Lower leg skin (tissue), 4 donors: ENCODE measurements around the gene BRD3. TPM values are rescaled to one million over a fixed set of nuclear protein-coding genes. Genes with fewer than 3 reads are reported as not detected.
A peak's percentile ranks its signal among the peaks of the same experiment; 100 is the strongest.
"Not testable (repeated sequence)": the region's sequence is repeated elsewhere in the genome, so short reads cannot be mapped to it uniquely, and the experiment has no call there.

ENCODE experiments used
- DNase-seq, 2 donors: peaks; one replicate each; pipeline ENCODE4 v3.0.0-alpha.2; 2019; ENCODE audit warnings: low spot score in 2 of 2
- H3K4me3 ChIP-seq: fragments of 200-600 bp; sonication (generic); 2 replicates; pipeline ENCODE4 v1.5.1; 2017; ENCODE audit warnings: mild to moderate bottlenecking, low read depth; ENCODE audit not compliant: poor library complexity, severe bottlenecking
- POLR2A ChIP-seq, 2 donors: fragments of 450-650 bp; IDR thresholded peaks; one replicate each; pipeline ENCODE4 v1.6.1; 2016 to 2017; ENCODE audit warnings: antibody characterized with exemption in 2 of 2, mild to moderate bottlenecking in 1 of 2, moderate library complexity in 1 of 2
- WGBS, 2 donors: methylation state at CpG; one replicate each; pipeline ENCODE4 v1.1.5; 2018; 5-methylcytosine and 5-hydroxymethylcytosine counted together
- intact Hi-C: fragments of 100-400 bp; cut with DNase I; formaldehyde crosslinking; loops from one replicate; pipeline ENCODE4 v1.15.0; 2023; ENCODE audit warnings: low total_unique reads
- total RNA-seq, 4 donors: library from RNA; depleted of rRNA; stranded (reverse); fragments of >200 nt; gene quantifications; one replicate each; pipeline ENCODE4 v1.1.0, GENCODE V29; 2016
- TF ChIP-seq, protein P1 (sequence below), 3 donors: fragments of 450-650 bp; IDR thresholded peaks; one replicate each; pipeline ENCODE4 v1.5.1; 2016; ENCODE audit warnings: antibody characterized with exemption in 3 of 3, mild to moderate bottlenecking in 3 of 3, moderate library complexity in 2 of 3

Gene BRD3
- total RNA-seq: 10 to 100 TPM; 18.5 to 59.9 (median 26.7) TPM

DNA sequence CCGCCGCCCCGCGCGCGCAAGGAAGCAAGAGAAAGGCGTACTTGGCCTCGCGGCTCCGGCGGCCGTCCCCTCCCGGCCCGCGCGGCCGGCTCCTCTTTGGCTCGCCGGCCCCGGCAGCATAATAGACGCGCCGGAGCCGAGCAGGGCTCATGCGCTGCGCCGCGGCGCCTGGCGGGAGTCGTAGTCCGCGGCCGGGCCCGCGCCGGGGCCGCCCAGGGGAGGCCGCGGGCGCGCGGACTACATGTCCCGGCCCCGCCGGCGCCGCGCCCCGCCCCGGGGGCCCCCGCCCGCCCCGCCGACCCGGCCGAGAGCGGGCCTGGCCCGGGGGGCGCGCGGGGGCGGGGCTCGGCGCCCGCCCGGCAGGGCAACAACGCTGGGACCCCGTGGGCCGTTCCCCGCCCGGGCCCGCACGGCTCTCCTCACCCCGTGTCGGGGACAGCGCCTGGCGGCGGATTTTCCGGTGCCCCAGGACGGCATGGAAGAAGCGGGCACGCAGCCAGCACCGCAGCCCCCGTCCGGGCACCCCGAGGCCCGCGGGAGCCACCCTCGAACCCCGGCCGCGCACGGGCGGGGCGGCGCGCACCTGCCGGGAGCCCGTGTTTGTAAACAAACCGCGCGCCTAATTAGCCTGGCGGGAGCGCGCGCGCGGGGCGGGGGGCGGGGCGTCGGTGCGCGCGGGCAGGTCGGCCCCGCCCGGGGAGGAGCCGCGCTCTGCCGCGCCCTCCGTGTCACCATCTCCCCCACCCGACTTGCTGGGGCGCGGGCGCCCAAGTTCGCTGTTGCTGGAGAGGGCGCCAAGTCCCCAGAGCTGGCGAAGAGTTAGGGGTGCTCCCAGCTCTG lies at the start of gene BRD3:
TSS of gene BRD3 (minus strand) at position 123 of the 840 bp plus-strand sequence. CDS start 14,549 bp downstream, outside the sequence.
- H3K4me3 ChIP-seq: peak within 1 kb of the TSS; percentile 65
- DNase-seq: peak; percentile 76 to 93
- intact Hi-C loops: no loop called here
- 2 to 3% methylated on average over 13 to 20 of the region's 131 CpGs for WGBS, 2 donors
- TF ChIP-seq, protein P1, sequence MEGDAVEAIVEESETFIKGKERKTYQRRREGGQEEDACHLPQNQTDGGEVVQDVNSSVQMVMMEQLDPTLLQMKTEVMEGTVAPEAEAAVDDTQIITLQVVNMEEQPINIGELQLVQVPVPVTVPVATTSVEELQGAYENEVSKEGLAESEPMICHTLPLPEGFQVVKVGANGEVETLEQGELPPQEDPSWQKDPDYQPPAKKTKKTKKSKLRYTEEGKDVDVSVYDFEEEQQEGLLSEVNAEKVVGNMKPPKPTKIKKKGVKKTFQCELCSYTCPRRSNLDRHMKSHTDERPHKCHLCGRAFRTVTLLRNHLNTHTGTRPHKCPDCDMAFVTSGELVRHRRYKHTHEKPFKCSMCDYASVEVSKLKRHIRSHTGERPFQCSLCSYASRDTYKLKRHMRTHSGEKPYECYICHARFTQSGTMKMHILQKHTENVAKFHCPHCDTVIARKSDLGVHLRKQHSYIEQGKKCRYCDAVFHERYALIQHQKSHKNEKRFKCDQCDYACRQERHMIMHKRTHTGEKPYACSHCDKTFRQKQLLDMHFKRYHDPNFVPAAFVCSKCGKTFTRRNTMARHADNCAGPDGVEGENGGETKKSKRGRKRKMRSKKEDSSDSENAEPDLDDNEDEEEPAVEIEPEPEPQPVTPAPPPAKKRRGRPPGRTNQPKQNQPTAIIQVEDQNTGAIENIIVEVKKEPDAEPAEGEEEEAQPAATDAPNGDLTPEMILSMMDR (IDR thresholded peaks at IDR 0.05): no peak
- TF ChIP-seq POLR2A (IDR thresholded peaks at IDR 0.05): peak in 1 of 2 donors; percentile 8

DNA sequence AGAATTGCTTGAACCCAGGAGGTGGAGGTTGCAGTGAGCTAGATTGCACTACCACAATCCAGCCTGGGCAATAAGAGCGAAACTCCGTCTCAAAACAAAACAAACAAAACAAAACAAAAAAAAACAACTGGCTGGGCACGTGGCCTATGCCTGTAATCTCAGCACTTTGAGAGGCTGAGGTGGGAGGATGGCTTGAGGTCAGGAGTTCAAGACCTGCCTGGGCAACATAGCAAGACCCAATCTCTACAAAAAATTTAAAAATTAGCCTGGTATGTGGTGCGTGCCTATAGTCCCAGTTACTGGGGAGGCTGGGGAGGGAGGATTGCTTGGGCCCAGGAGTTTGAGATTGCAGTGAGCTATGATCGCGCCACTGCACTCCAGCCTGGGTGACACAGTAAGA lies 44.7 kb upstream of the BRD3 start:
- intact Hi-C loops: no loop called here
- WGBS, 2 donors: 91 to 95% methylated on average over 6 of the region's 6 CpGs
- DNase-seq: no peak
- no peak overlapping the region for H3K4me3 ChIP-seq
- TF ChIP-seq POLR2A (IDR thresholded peaks at IDR 0.05): no peak
- TF ChIP-seq, protein P1 (IDR thresholded peaks at IDR 0.05): no peak

DNA sequence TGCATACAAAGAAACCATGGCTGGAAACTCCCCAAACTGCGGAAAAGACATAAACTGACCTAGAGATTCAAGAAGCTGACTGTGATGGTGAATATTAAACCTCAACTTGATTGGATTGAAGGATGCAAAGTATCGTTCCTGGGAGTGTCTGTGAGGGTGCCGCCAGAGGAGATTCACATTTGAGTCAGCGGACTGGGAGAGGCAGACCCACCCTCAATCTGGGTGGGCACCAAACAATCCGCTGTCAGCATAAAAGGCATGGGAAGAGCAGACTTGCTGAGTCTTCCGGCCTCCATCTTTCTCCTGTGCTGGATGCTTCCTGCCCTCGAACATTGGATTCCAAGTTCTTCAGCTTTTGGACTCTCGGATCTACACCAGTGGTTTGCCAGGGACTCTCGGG lies 43.2 kb upstream of the BRD3 start:
- no peak for TF ChIP-seq POLR2A (IDR thresholded peaks at IDR 0.05)
- TF ChIP-seq, protein P1 (IDR thresholded peaks at IDR 0.05): no peak
- DNase-seq: no peak
- H3K4me3 ChIP-seq: no peak overlapping the region
- 85 to 88% methylated on average over 9 of the region's 9 CpGs for WGBS, 2 donors
- intact Hi-C loops: no loop called here

DNA sequence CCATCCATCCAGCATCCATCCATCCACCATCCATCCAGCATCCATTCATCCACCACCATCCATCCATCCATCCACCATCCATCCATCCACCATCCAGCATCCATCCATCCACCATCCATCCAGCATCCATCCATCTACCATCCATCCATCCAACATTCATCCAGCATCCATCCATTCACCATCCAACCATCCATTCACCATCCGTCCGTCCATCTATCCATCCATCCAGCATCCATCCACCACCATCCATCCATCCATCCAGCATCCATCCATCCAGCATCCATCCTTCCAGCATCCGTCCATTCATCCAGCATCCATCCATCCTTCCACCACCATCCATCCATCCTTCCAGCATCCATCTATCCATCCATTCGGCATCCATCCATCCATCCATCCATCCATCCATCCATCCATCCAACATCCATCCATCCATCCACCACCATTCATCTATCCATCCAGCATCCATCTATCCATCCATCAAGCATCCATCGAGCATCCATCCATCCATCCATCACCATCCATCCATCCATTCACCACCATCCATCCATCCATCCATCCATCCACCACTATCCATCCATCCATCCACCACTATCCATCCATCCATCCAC lies 35.7 kb upstream of the BRD3 start:
- intact Hi-C loops: no loop called here
- DNase-seq: no peak
- TF ChIP-seq, protein P1 (IDR thresholded peaks at IDR 0.05): peak in 1 of 3 donors; percentile 8
- TF ChIP-seq POLR2A (IDR thresholded peaks at IDR 0.05): no peak
- H3K4me3 ChIP-seq: no peak overlapping the region
- 72% methylated on average over 5 of the region's 5 CpGs for WGBS, 2 donors

DNA sequence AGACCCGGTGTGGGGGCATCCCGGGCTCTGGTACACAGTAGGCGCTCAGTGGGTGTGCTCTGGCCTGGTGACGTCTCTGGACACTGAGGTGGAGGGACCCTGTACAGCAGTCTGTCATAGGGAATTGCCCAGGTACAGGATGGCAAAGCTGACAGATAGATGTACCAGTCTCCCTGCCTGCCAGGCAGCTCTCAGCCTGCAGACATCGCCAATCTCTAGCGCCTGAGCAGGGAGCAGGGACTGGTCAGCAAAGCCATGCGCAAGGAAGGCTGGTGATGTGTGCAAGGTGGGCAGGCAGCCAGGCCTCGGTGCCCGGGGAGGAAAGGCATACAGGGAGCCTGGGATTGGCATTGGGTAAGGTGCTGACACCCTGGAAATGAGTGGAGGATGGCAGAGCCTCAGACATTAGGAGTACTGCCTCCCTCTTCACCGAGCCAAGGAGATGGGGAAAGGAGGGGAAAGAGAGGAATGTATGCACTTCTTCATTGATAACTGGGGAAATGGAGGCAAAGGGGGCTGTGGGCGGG lies 33.9 kb upstream of the BRD3 start:
- no peak for DNase-seq
- intact Hi-C loops: no loop called here
- TF ChIP-seq POLR2A (IDR thresholded peaks at IDR 0.05): no peak
- TF ChIP-seq, protein P1 (IDR thresholded peaks at IDR 0.05): no peak
- 67% methylated on average over 11 of the region's 11 CpGs for whole genome bisulfite sequencing, 2 donors
- H3K4me3 ChIP-seq: no peak overlapping the region

DNA sequence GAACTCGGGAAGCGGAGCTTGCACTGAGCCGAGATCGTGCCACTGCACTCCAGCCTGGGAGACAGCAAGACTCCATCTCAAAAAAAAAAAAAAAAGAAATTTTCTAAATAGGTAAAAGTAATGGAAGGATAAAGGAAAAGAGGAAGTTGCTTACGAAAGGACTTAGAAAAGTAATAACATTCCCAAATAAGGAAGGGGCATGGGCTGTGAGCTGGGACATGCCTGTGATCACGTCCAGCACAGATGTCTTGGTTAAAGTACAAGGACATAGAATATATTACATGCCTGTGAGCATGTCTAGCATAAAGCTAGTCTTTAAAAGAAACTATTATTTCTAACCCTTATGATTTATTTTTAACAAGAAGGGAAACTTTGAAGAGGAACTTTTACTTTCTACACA lies 33.3 kb upstream of the BRD3 start:
- intact Hi-C loops, DNase-seq, H3K4me3 ChIP-seq: not testable (repeated sequence)
- WGBS, 2 donors: 74 to 77% methylated on average over 6 of the region's 6 CpGs
